Psoas muscle (tissue), 8 donors: ENCODE results near the gene SDHAF1. TPM values are rescaled to one million over a fixed set of nuclear protein-coding genes. Genes with fewer than 3 reads are reported as not detected.
A peak's percentile ranks its signal among the peaks of the same experiment; 100 is the strongest.

Source experiments
- ATAC-seq, 4 donors: fragments of 200-7000 bp; cut with Tn5 transposase; one replicate each; pipeline ENCODE4 v1.9.1; 2020; ENCODE audit warnings: moderate library complexity in 3 of 4, mild to moderate bottlenecking in 2 of 4
- DNase-seq, 2 donors: peaks; one replicate each; pipeline ENCODE4 v3.0.0-alpha.2; 2020
- H3K27ac ChIP-seq: fragments of 200-600 bp; one replicate; pipeline ENCODE4 v1.8.0; 2022
- H3K27me3 ChIP-seq, 3 donors: fragments of 200-600 bp in 1 of 3; one replicate each; pipeline versions ENCODE4 v1.6.1 to v1.8.0; 2013 to 2022; ENCODE audit warnings: low read length in 2 of 3, mild to moderate bottlenecking in 2 of 3, moderate library complexity in 1 of 3; ENCODE audit not compliant: insufficient read depth in 3 of 3
- H3K36me3 ChIP-seq, 2 donors: fragments of 200-600 bp in 1 of 2; one replicate each; pipeline versions ENCODE4 v1.6.1 to v1.8.0; 2013 to 2022; ENCODE audit warnings: low read depth in 1 of 2, mild to moderate bottlenecking in 1 of 2, moderate library complexity in 1 of 2; ENCODE audit not compliant: insufficient read depth in 1 of 2
- H3K4me1 ChIP-seq: fragments of 200-600 bp; one replicate; pipeline ENCODE4 v1.8.0; 2022
- H3K4me3 ChIP-seq: fragments of 200-600 bp; one replicate; pipeline ENCODE4 v1.8.0; 2022; ENCODE audit warnings: mild to moderate bottlenecking
- H3K9me3 ChIP-seq: fragments of 200-600 bp; one replicate; pipeline ENCODE4 v1.8.0; 2022
- WGBS, 3 donors: extraction: QIAGEN DNeasy Blood & Tissue Kit; methylation state at CpG; one replicate each; pipeline versions ENCODE4 v1.1.6 to v1.1.7; 2013; 5-methylcytosine and 5-hydroxymethylcytosine counted together
- intact Hi-C, 2 donors: fragments of 100-400 bp; cut with DNase I; formaldehyde crosslinking; loops; one replicate each; pipeline versions ENCODE4 v1.11.0 to v1.14.2; 2022
- polyA plus RNA-seq, 3 donors: library from polyadenylated mRNA; stranded (reverse); fragments of 200-250 nt; gene quantifications; one replicate each; pipeline ENCODE4 v1.2.3, GENCODE V29; 2013
- total RNA-seq, 4 donors: library from RNA; stranded (reverse); fragmentation: NEBNext Ultra II Directional in 2 of 4; extraction: Animal tissue kit (Norgen Biotek cat#: 25700) in 2 of 4; gene quantifications; one replicate each; pipeline versions ENCODE4 v1.2.1 to v1.2.4, GENCODE V29; 2021 to 2023
- TF ChIP-seq, protein P1 (sequence below): fragments of 200-600 bp; IDR thresholded peaks from one replicate; pipeline ENCODE4 v1.8.0; 2022; ENCODE audit warnings: antibody characterized with exemption
- donor health status: healthy with polysubstance abuse.
- donor health status: DM: no; HTN: no; CAD: no; lungs with moderate emphysema.
- donor health status: Bipolar disorder and iron deficiency.
- donor health status: healthy.
- donor health status: DM: yes; HTN: yes; CAD: no.
- donor health status: DM: no; HTN: no; CAD: no.
- donor health status: DM: no; HTN: no; CAD: no.
- donor health status: DM: yes; HTN: yes; CAD: no.

Gene SDHAF1
- total and polyA plus RNA-seq, 7 donors = 7.2 to 33.3 (median 14.5) TPM

DNA sequence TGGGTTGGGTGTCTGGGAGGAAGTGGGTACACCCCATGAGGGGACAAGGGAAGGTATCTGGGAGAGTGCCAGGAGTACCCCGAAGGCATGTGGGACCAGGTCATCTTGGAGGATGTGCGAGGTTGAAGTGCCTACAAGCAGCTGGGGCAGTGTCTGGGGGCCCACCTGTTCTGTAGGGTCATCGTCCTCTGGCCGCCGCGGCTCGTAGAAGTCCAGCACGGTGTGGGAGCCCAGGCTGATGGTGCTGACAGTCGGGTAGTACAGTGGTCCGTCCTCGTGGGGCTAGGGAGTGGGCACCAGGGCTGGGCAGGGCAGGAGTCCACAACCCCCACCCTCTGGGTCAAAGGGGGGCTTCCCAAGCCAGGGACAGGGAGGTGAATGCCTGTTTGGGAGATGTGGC lies 15.4 kb downstream of the SDHAF1 start:
- H3K9me3 ChIP-seq = no peaks in the 10 kb centered on the region
- H3K36me3 ChIP-seq = no peaks in the 10 kb centered on the region
- DNase-seq = no peak
- no peak overlapping the region for H3K4me3 ChIP-seq
- peaks cover 0 to 2% (median 0%) of the 10 kb centered on the region in 3 donors for H3K27me3 ChIP-seq
- 87 to 93% (median 90%) methylated on average over 11 of the region's 11 CpGs for WGBS, 3 donors
- peaks cover 6% of the 10 kb centered on the region for H3K4me1 ChIP-seq
- no peak for ATAC-seq
- H3K27ac ChIP-seq = no peak overlapping the region
- TF ChIP-seq, protein P1, sequence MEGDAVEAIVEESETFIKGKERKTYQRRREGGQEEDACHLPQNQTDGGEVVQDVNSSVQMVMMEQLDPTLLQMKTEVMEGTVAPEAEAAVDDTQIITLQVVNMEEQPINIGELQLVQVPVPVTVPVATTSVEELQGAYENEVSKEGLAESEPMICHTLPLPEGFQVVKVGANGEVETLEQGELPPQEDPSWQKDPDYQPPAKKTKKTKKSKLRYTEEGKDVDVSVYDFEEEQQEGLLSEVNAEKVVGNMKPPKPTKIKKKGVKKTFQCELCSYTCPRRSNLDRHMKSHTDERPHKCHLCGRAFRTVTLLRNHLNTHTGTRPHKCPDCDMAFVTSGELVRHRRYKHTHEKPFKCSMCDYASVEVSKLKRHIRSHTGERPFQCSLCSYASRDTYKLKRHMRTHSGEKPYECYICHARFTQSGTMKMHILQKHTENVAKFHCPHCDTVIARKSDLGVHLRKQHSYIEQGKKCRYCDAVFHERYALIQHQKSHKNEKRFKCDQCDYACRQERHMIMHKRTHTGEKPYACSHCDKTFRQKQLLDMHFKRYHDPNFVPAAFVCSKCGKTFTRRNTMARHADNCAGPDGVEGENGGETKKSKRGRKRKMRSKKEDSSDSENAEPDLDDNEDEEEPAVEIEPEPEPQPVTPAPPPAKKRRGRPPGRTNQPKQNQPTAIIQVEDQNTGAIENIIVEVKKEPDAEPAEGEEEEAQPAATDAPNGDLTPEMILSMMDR = no peak
- intact Hi-C loops = no loop called here

DNA sequence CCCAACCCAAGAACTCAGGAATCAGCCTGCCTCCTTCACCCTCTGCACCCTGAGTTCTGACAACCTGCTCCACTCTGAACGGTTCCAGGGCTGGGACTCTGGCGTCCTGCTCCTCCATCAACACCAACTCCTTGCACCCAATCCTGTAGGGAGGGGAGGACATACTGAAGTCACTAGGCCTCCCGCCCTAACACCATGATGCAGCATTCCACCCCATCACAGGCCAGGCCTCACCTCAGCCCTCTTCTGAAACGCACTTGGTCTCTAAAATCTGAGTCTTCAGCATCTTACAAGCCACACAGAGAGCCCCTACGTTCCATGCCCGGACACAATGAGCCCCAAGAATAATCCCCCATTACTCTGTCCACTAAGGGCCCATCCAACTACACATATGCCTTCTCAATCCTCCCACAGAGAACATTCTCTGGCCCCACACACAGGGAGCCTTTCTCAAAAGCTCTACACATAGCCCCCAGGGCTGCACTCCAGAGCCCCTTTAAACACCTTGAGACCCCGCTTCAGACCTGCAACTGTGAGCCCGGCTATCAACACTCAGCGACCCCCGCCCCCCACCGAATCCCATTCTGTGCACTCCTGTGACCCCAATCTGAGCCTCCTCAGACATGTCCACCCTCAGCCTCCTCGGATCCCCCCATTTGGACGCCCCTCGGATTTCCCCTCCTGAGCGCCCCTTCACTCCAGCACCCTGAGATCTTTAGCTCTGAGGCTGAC lies 18.5 kb downstream of the SDHAF1 start:
- 27 to 30% (median 27%) methylated on average over 15 of the region's 15 CpGs for WGBS, 3 donors
- DNase-seq (no peak), ATAC-seq (peak in 2 of 4 donors; percentile 1 to 9)
- TF ChIP-seq, protein P1 = no peak
- peaks cover 6% of the 10 kb centered on the region for H3K4me1 ChIP-seq
- no peaks in the 10 kb centered on the region for H3K36me3 ChIP-seq
- intact Hi-C loops = no loop called here
- no peaks in the 10 kb centered on the region for H3K9me3 ChIP-seq
- peaks cover 0 to 2% (median 0%) of the 10 kb centered on the region in 3 donors for H3K27me3 ChIP-seq
- peak overlapping the region; percentile 83 for H3K27ac ChIP-seq
- H3K4me3 ChIP-seq = peak overlapping the region; percentile 78

DNA sequence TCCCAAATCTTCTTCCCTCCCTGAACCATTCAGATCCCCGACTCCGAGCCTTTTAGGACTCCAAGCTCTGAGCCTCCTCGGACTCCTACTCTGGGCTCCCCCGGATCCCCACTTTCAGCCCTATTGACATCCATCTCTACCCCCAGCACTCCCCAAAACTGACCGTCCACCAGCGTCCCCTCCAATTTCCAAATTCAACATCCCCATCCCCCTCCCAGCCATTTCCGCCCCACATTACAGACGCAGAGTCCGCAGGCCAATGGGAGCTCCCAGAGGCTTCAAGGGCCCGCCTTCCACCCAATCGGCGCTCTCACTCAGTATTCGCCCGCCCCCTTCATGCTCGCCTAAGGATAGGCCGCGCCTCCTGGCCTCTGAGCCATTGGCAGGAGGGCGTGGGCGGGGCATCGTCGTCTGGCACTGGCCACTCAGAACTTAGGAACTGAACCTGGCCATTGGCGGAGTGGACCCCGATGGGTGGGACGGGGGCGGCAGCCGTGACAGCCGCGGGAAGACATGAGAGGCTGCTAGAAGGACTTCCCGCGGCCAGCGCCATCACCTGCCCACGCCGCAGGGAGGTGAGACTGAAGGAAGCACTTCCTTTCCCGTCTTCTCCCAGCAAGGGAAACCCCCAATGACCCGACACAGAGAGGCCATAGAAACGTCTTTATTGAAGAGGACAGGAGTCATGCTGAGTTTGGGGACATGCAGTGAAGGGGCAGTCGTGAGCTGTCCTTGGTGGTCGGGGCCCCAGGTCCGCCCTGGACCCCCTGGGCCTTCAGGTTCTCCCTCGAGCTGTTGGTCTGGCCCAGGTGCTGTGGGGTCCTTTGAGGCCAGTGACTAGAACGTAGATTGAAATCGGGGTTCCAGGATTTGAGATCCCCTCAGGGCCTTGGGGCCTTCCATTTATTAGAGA lies 19.3 kb downstream of the SDHAF1 start, which contains the start of gene ALKBH6:
ALKBH6 (minus strand) TSS at position 202 of the 913 bp plus-strand sequence. CDS start 816 bp downstream, outside the sequence.
- DNase-seq (peak; percentile 100), ATAC-seq (peak; percentile 99 to 100 (median 99))
- H3K4me1 ChIP-seq = peaks cover 6% of the 10 kb centered on the region
- peak within 1 kb of the TSS; percentile 83 for H3K27ac ChIP-seq
- no peaks in the 10 kb centered on the region for H3K36me3 ChIP-seq
- no peaks in the 10 kb centered on the region for H3K27me3 ChIP-seq
- H3K9me3 ChIP-seq = no peaks in the 10 kb centered on the region
- peak within 1 kb of the TSS; percentile 78 for H3K4me3 ChIP-seq
- WGBS, 3 donors = 1 to 2% (median 1%) methylated on average over 42 of the region's 42 CpGs
- intact Hi-C loops = no loop called here
- TF ChIP-seq, protein P1 = no peak

DNA sequence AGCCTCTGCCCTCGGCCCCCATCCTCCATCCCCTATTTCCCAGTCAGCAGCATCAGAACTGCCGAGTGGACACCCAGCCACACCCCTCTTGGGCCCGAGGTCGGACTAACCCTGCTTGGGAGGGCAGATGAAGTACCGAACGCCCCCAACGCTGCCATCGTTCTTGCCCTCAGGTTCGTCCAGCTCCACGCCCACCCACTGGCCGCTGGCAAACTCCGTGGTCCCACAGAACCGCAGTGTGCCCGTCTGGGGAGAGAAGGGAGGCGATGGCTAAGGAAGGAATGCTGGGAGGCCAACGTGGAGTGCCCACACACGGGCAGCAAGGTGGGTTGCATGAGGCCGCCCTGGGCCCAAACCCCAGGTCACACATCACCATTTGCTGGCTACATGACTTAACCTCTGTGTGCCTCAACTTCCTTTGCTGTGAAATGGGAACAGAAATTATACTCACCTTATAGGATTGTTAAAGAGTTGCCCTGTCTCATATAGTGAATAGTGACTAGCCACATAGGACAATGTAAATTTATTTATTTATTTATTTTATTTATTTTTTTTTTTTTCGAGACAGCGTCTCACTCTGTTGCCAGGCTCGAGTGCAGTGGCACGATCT lies 24.2 kb downstream of the SDHAF1 start:
- Histone ChIP-seq H3K27me3 (no peaks in the 10 kb centered on the region), H3K4me3 (no peak overlapping the region), H3K36me3 (no peaks in the 10 kb centered on the region), H3K4me1 (no peaks in the 10 kb centered on the region), H3K27ac (no peak overlapping the region), H3K9me3 (no peaks in the 10 kb centered on the region)
- no peak for ATAC-seq
- TF ChIP-seq, protein P1 = no peak
- 87 to 91% (median 88%) methylated on average over 21 to 22 of the region's 22 CpGs for WGBS, 3 donors
- DNase-seq = no peak
- intact Hi-C loops = loop anchor here in 1 of 2 donors (5.0 kb wide), 1 partner anchor 33 kb away; the partner anchor contains the start of genes THAP8 and WDR62
